GM20431 (cell line): ENCODE data around the gene SNX30.

Experiments used
- in situ Hi-C: fragments of 300-500 bp; cut with MseI, MboI; formaldehyde crosslinking; loops from one replicate; pipeline ENCODE4 v1.15.0; 2020; ENCODE audit warnings: low sequenced_read_pairs; ENCODE audit not compliant: unreplicated experiment

SNX30 gene

GRCh38 chr9:112850840-112851239 lies 100.3 kb downstream of the SNX30 start:
- in situ Hi-C loops: no loop called here

- in situ Hi-C loops: no loop called here
These were observed 102.4 kb downstream of the SNX30 start for GRCh38 chr9:112852741-112853504.

GRCh38 chr9:112853882-112854585 lies 103.5 kb downstream of the SNX30 start:
- in situ Hi-C loops: no loop called here

GRCh38 chr9:112854657-112855056 lies 104.1 kb downstream of the SNX30 start:
- in situ Hi-C loops: no loop called here

GRCh38 chr9:112856200-112856599 lies 105.6 kb downstream of the SNX30 start:
- in situ Hi-C loops: no loop called here

- in situ Hi-C loops: no loop called here
These were observed 106.3 kb downstream of the SNX30 start for GRCh38 chr9:112856843-112857242.

- in situ Hi-C loops: no loop called here
These were observed 107.4 kb downstream of the SNX30 start for GRCh38 chr9:112858005-112858404.

- in situ Hi-C loops: no loop called here
These were observed 108.1 kb downstream of the SNX30 start for GRCh38 chr9:112858625-112859147.

- in situ Hi-C loops: no loop called here
These were observed 109.9 kb downstream of the SNX30 start for GRCh38 chr9:112860451-112860850.

GRCh38 chr9:112861155-112861554 lies 110.6 kb downstream of the SNX30 start:
- in situ Hi-C loops: no loop called here

- in situ Hi-C loops: no loop called here
These were observed 111.3 kb downstream of the SNX30 start for GRCh38 chr9:112861638-112862555.

GRCh38 chr9:112863214-112863613 lies 112.7 kb downstream of the SNX30 start:
- in situ Hi-C loops: no loop called here

- in situ Hi-C loops: no loop called here
These were observed 113.2 kb downstream of the SNX30 start for GRCh38 chr9:112863746-112864145.

- in situ Hi-C loops: no loop called here
These were observed 113.8 kb downstream of the SNX30 start for GRCh38 chr9:112864403-112864802.

GRCh38 chr9:112864982-112865381 lies 114.4 kb downstream of the SNX30 start:
- in situ Hi-C loops: no loop called here

GRCh38 chr9:112866662-112867274 lies 116.2 kb downstream of the SNX30 start:
- in situ Hi-C loops: no loop called here

- in situ Hi-C loops: no loop called here
These were observed 116.9 kb downstream of the SNX30 start for GRCh38 chr9:112867275-112867991.

- in situ Hi-C loops: no loop called here
These were observed 117.9 kb downstream of the SNX30 start for GRCh38 chr9:112868461-112868860.

- in situ Hi-C loops: no loop called here
These were observed 118.5 kb downstream of the SNX30 start for GRCh38 chr9:112869041-112869529.
